GM12878 (cell line): Measurements from ENCODE around the gene LRIT3. TPM values are rescaled to one million over a fixed set of nuclear protein-coding genes. Genes with fewer than 3 reads are reported as not detected.

Source experiments
- ATAC-seq: fragments of 200-7000 bp; cut with Tn5 transposase; 3 replicates; pipeline ENCODE4 v1.9.1; 2020; ENCODE audit warnings: mild to moderate bottlenecking, moderate library complexity
- BruUV-seq: library from RNA; stranded (reverse); fragments of 400-500 nt; replicated peaks from 2 replicates; lab custom pipeline; 2021; lab: Mats Ljungman, UMichigan
- CTCF ChIA-PET: fragments of 300-600 bp; sonication (Branson Sonifier 250); formaldehyde crosslinking; extraction: SDS; loops from one replicate; lab custom pipeline; 2021; ENCODE audit warnings: inconsistent platforms; lab: Yijun Ruan, JAX
- POLR2A ChIA-PET: fragments of 350-600 bp; formaldehyde crosslinking; extraction: SDS; loops from one replicate; lab custom pipeline; 2021; ENCODE audit warnings: inconsistent platforms; lab: Charles Lee
- RAD21 ChIA-PET: fragments of 300-600 bp; sonication (Branson Sonifier 250); formaldehyde crosslinking; loops from one replicate; lab custom pipeline; 2023; ENCODE audit warnings: antibody characterized with exemption; ENCODE audit not compliant: unreplicated experiment; lab: Charles Lee
- SMC1A ChIA-PET: fragments of 300-600 bp; sonication (Branson Sonifier 250); formaldehyde crosslinking; loops from one replicate; lab custom pipeline; 2023; ENCODE audit not compliant: unreplicated experiment, uncharacterized antibody; lab: Charles Lee
- DNase-seq: peaks from one replicate; pipeline ENCODE4 v3.0.0-alpha.2; 2011; ENCODE audit warnings: low read depth, low spot score
- FAIRE-seq: peaks from 3 replicates; lab custom pipeline; 2011; peaks lifted over from hg19 to GRCh38; lab: Jason Lieb, UNC
- H2AFZ ChIP-seq: 2 replicates; pipeline ENCODE4 v1.6.0; 2011; ENCODE audit warnings: low read depth, low read length, control low read depth; ENCODE audit not compliant: control insufficient read depth
- H3K27ac ChIP-seq: 2 replicates; pipeline ENCODE4 v1.5.1; 2011; ENCODE audit warnings: control low read depth; ENCODE audit not compliant: control insufficient read depth, insufficient read depth
- H3K27me3 ChIP-seq, 2 experiments: replicated peaks in 1 of 2; 2 replicates each; pipeline versions ENCODE4 v1.6.0 to v1.6.1; 2011; ENCODE audit warnings: low read length in 1 of 2; ENCODE audit not compliant: control insufficient read depth in 2 of 2, insufficient read depth in 2 of 2
- H3K36me3 ChIP-seq, 2 experiments: 2 replicates each; pipeline ENCODE4 v1.5.1; 2011; ENCODE audit warnings: low read length in 1 of 2; ENCODE audit not compliant: control insufficient read depth in 2 of 2, insufficient read depth in 2 of 2
- H3K4me1 ChIP-seq: 2 replicates; pipeline ENCODE4 v1.6.1; 2011; ENCODE audit warnings: mild to moderate bottlenecking, low read length, moderate library complexity, mixed read lengths; ENCODE audit not compliant: control insufficient read depth, insufficient read depth
- H3K4me2 ChIP-seq: 2 replicates; pipeline ENCODE4 v1.6.0; 2011; ENCODE audit warnings: control low read depth; ENCODE audit not compliant: control insufficient read depth, insufficient read depth
- H3K4me3 ChIP-seq: fragments of 200-600 bp; sonication (generic); 2 replicates; pipeline ENCODE4 v1.5.1; 2016
- H3K79me2 ChIP-seq: 2 replicates; pipeline ENCODE4 v1.6.0; 2011; ENCODE audit warnings: low read length; ENCODE audit not compliant: control insufficient read depth, insufficient read depth
- H3K9ac ChIP-seq: 2 replicates; pipeline ENCODE4 v1.8.0; 2011; ENCODE audit warnings: low read length, control low read depth, mixed read lengths; ENCODE audit not compliant: control insufficient read depth, insufficient read depth
- H3K9me3 ChIP-seq: replicated peaks from 3 replicates; pipeline ENCODE4 v1.5.1; 2011; ENCODE audit warnings: mild to moderate bottlenecking, low read length; ENCODE audit not compliant: control insufficient read depth, insufficient read depth
- H4K20me1 ChIP-seq: 2 replicates; pipeline ENCODE4 v1.6.0; 2011; ENCODE audit not compliant: control insufficient read depth, insufficient read depth
- ATF7 ChIP-seq: fragments of 450-650 bp; IDR thresholded peaks from 2 replicates; pipeline ENCODE4 v1.6.1; 2016; ENCODE audit warnings: low read depth, mild to moderate bottlenecking
- EZH2 ChIP-seq: IDR thresholded peaks from 2 replicates; pipeline ENCODE4 v1.6.1; 2012; ENCODE audit warnings: low read depth, mild to moderate bottlenecking, control low read depth, inconsistent platforms, low read length, borderline replicate concordance; ENCODE audit not compliant: control insufficient read depth
- FOXM1 ChIP-seq: IDR thresholded peaks from 2 replicates; pipeline ENCODE4 v1.6.1; 2012; ENCODE audit warnings: low read depth, mild to moderate bottlenecking, inconsistent platforms, low read length, moderate library complexity
- PAX5 ChIP-seq: IDR thresholded peaks from 2 replicates; pipeline ENCODE4 v1.6.1; 2011; ENCODE audit warnings: low read depth, low read length, borderline replicate concordance
- RUNX3 ChIP-seq: IDR thresholded peaks from 2 replicates; pipeline ENCODE4 v1.6.1; 2012; ENCODE audit warnings: low read length, inconsistent platforms
- USF1 ChIP-seq: IDR thresholded peaks from 2 replicates; pipeline ENCODE4 v1.6.1; 2011; ENCODE audit warnings: borderline replicate concordance, low read depth, mild to moderate bottlenecking, moderate library complexity, mixed read lengths, low read length; ENCODE audit not compliant: insufficient read depth; ENCODE audit errors: extremely low read length
- WGBS: methylation state at CpG from one replicate; pipeline ENCODE4 v1.1.6; 2016; ENCODE audit warnings: low lambda C conversion rate; ENCODE audit not compliant: insufficient replicate concordance, insufficient coverage; ENCODE audit errors: missing lambda C conversion rate; 5-methylcytosine and 5-hydroxymethylcytosine counted together
- in situ Hi-C: fragments of 300-500 bp; cut with MboI; formaldehyde crosslinking; loops from 9 replicates; pipeline ENCODE4 v1.14.3; 2018; ENCODE audit warnings: mixed read lengths
- intact Hi-C: fragments of 100-400 bp; cut with micrococcal nuclease; formaldehyde crosslinking; loops from one replicate; pipeline ENCODE4 v1.14.2; 2022; ENCODE audit not compliant: unreplicated experiment
- polyA plus RNA-seq, 11 experiments: library from polyadenylated mRNA; depleted of rRNA in 4 of 11; unstranded in 6 of 11; stranded (reverse) in 5 of 11; fragments of >200 nt; fragmentation: Nextera tagmentation in 4 of 11; fragmentation: Illumina TruSeq in 1 of 11; extraction: Ambion mirVana in 4 of 11; extraction: Trizol in 1 of 11; gene quantifications; 1 replicate in 1 of 11; 2 replicates in 10 of 11; pipeline versions ENCODE4 v1.2.1 to v1.2.3, GENCODE V29; 2011 to 2016; ENCODE audit warnings: inconsistent platforms in 2 of 11, missing spikeins in 2 of 11, low read depth in 1 of 11
- total RNA-seq, 4 experiments: library from RNA; depleted of rRNA in 3 of 4; stranded (reverse); fragments of >200 nt in 3 of 4; fragmentation: Illumina TruSeq in 1 of 4; extraction: Trizol in 1 of 4; gene quantifications; 2 replicates each; pipeline versions ENCODE4 v1.2.1 to v1.2.3, GENCODE V29; 2013 to 2021
- TF ChIP-seq, protein P1 (sequence below): IDR thresholded peaks from 2 replicates; pipeline ENCODE4 v1.6.1; 2011; ENCODE audit warnings: borderline replicate concordance, low read depth, mild to moderate bottlenecking, moderate library complexity, low read length; ENCODE audit not compliant: insufficient read depth, poor library complexity, severe bottlenecking

Gene LRIT3
- total and polyA plus RNA-seq, 10 of the 15 experiments (the other 5 are each of a cell fraction or from before 2014, with no cell fraction given), result 0.04 to 0.20 (median 0.10) TPM; not detected in 6

- Histone ChIP-seq H3K79me2 (no peaks in the 10 kb centered on the region), H3K4me1 (no peaks in the 10 kb centered on the region), H3K9me3 (no peaks in the 10 kb centered on the region; the same call in 2 of the 3 replicates), H4K20me1 (no peaks in the 10 kb centered on the region), H3K4me3 (no peak overlapping the region), H3K27ac (no peak overlapping the region), H3K27me3 (no peaks in the 10 kb centered on the region), H2AFZ (no peak overlapping the region), H3K9ac (no peak overlapping the region), H3K4me2 (no peak overlapping the region), H3K36me3 (no peaks in the 10 kb centered on the region)
- in situ Hi-C loops (no loop called here), intact Hi-C loops (no loop called here)
- no peak for FAIRE-seq
- RAD21 ChIA-PET, result interaction anchor here (0.6 kb wide), 1 partner anchor 480 kb away, joined by 3 read pairs; no protein-coding TSS in a partner anchor
- BruUV-seq, result no TSS peak
- CTCF ChIA-PET, result interaction anchor here (0.7 to 1.5 kb wide), 2 partner anchors 454 to 1737 kb away, joined by 3 read pairs; no protein-coding TSS in a partner anchor
- DNase-seq, result no peak
- POLR2A ChIA-PET, result no interaction called here
- TF ChIP-seq ATF7 (no peak), RUNX3 (no peak), PAX5 (no peak), FOXM1 (no peak)
- ATAC-seq, result no peak
- SMC1A ChIA-PET, result no interaction called here
- WGBS, result 20% methylated on average over 2 of the region's 2 CpGs
These were observed 13.4 kb downstream of the LRIT3 start for GRCh38 chr4:109861271-109861670.

- Histone ChIP-seq H3K9me3 (no peaks in the 10 kb centered on the region; the same call in 2 of the 3 replicates), H3K4me1 (no peaks in the 10 kb centered on the region), H3K4me3 (no peak overlapping the region), H4K20me1 (no peaks in the 10 kb centered on the region), H3K4me2 (no peak overlapping the region), H2AFZ (no peak overlapping the region), H3K36me3 (no peaks in the 10 kb centered on the region), H3K27me3 (no peaks in the 10 kb centered on the region), H3K27ac (no peak overlapping the region), H3K79me2 (no peaks in the 10 kb centered on the region), H3K9ac (no peak overlapping the region)
- FAIRE-seq (no peak), ATAC-seq (no peak), DNase-seq (no peak)
- TF ChIP-seq EZH2, result no peak
- TF ChIP-seq, protein P1, sequence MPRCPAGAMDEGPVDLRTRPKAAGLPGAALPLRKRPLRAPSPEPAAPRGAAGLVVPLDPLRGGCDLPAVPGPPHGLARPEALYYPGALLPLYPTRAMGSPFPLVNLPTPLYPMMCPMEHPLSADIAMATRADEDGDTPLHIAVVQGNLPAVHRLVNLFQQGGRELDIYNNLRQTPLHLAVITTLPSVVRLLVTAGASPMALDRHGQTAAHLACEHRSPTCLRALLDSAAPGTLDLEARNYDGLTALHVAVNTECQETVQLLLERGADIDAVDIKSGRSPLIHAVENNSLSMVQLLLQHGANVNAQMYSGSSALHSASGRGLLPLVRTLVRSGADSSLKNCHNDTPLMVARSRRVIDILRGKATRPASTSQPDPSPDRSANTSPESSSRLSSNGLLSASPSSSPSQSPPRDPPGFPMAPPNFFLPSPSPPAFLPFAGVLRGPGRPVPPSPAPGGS, result no peak
- TF ChIP-seq USF1, result no peak
- POLR2A ChIA-PET, result no interaction called here
- intact Hi-C loops (no loop called here), in situ Hi-C loops (no loop called here)
- RAD21 ChIA-PET, result no interaction called here
- CTCF ChIA-PET, result interaction anchor here (1.5 kb wide), 1 partner anchor 453 kb away, joined by 3 read pairs; no protein-coding TSS in a partner anchor
- SMC1A ChIA-PET, result no interaction called here
- BruUV-seq, result no TSS peak
- WGBS, result 17% methylated on average over 3 of the region's 3 CpGs
These were observed 14.1 kb downstream of the LRIT3 start for GRCh38 chr4:109861916-109862511.
